GM18502 (cell line): Measurements from ENCODE around the gene NDE1.

Experiments used
- ATAC-seq: cut with Tn5 transposase; IDR thresholded peaks from one replicate; pipeline ENCODE4 v1.9.1; 2021; ENCODE audit warnings: mild to moderate bottlenecking; ENCODE audit not compliant: unreplicated experiment, poor library complexity

NDE1 gene

DNA sequence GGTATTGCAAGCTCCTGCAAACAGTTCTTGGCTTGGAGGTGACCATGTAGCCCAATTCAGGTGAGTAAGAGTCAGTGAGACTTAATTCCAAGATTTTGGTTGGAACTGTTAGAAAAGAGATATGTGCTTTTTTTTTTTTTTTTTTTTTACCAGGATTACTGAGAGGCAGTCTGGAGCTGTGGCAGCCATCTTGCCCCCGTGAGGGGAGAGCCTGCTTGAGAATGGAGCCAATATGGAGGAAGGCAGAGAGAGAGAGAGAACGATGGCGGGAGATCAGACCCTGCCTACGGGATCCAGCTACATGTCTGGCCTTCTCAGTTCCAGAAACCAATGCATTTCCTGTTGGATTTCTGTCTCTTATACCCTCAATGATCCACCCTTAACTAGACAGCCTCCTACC is 109.0 kb downstream of the NDE1 start:
- ATAC-seq = no peak

- no peak for ATAC-seq
Measured at GRCh38 chr16:15760129-15760528, 110.1 kb downstream of the NDE1 start.

- ATAC-seq = no peak
Measured at GRCh38 chr16:15764112-15764511, 114.1 kb downstream of the NDE1 start.

DNA sequence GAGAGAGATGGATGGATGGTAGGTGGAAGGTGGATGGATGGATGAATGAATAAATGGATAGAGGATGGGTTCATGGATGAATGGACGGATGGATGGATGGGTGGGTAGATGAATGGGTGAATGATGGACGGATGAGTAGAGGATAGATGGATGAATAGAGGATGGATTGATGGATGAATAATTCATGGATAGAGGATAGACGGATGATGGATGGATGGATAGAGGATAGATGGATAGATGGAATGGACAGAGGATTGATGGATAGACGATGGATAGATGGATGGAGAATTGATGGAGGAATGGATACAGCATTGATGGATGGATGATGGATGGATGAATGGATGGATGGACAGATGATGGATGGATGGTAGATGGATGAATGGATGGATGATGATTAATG is 115.1 kb downstream of the NDE1 start:
- ATAC-seq = no peak

DNA sequence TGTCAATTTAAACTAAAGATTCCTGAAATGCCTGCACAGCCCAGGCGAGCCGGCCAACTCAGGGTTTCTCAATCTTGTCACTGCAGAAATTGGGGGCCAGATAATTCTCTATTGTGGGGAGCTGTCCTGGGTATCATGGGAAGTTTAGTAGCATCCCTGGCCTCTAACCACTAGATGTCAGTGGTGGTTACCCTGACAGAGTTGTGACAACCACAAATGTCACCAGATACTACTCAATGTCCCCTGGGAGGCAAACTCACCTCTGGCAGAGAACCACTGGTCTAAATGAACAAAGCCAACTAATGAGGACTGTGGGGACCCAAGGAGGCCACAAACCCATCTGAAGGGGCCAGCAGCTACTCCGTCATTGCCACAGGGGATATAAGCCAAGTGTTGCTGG is 115.8 kb downstream of the NDE1 start:
- peak; percentile 65 for ATAC-seq

DNA sequence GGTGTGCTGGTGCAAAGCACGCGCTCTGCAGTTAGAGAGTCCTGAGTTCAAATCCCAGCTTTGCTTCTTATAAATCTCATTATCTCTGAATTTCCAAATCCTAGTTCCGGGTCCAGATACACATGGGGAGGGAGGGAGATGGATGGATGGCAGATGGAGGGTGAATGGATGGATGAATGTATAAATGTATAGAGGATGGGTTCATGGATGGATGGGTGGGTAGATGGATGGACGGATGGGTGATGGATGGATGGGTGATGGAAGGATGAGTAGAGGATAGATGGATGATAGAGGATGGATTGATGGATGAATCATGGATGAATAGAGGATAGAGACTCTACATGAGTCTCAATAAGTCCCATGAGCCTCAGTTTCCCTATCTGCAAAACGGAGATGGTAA is 116.9 kb downstream of the NDE1 start:
- no peak for ATAC-seq

DNA sequence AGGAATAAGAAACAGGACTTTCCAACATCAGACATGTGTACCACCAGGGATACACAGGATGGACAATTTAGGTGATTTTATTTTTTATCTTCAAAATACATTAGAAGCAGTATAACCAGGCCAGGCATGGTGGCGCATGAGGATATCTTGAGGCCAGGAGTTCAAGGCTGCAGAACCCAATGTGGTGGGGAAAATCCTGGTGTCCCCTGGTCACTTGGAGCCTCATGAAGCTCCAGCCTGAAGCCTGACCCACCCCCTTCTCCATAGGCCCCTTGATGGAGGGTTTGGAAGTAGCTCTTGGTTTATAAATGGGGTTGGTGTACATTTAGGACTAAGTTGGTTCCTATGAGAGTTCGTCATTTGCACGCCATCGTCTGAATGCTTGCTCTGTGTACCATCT is 118.2 kb downstream of the NDE1 start:
- ATAC-seq = no peak

DNA sequence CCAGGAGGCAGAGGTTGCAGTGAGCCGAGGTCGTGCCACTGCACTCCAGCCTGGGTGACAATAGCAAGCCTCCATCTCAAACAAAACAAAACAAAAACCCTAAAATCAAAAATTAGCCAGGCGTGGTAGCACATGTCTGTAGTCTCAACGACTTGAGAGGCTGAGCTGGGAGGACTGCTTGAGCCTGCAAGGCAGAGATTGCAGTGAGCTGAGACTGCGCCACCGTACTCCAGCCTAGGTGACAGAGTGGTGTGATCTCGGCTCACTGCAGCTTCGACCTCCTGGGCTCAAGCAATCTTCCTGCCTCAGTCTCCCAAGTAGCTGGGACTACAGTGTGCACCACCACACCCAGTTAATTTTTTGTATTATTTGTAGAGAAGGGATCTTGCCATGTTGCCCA is 119.2 kb downstream of the NDE1 start:
- ATAC-seq = no peak

DNA sequence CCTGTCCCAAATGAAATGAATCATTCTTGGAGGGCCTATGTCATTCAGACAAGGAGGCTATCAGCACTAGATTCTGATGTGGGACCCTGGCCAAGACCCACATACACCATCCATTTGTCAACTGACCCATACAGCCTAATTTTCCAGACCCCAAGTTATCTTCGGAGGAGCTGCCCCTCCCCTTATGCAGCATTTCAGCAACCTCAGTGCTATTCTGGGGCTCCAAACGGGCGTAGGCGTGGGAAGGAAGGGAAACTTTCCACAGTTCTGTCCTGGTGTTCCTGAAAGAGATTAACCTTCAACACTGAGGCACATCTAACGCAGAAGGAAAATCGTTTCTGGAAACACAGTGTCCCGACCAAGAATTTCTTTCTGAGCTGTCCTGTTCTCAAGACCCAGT is 120.1 kb downstream of the NDE1 start:
- ATAC-seq = no peak

GRCh38 chr16:15770512-15770911 is 120.5 kb downstream of the NDE1 start:
- no peak for ATAC-seq

GRCh38 chr16:15771694-15772093 is 121.6 kb downstream of the NDE1 start:
- ATAC-seq = no peak

- no peak for ATAC-seq
Measured at GRCh38 chr16:15772579-15773293, 122.7 kb downstream of the NDE1 start.

DNA sequence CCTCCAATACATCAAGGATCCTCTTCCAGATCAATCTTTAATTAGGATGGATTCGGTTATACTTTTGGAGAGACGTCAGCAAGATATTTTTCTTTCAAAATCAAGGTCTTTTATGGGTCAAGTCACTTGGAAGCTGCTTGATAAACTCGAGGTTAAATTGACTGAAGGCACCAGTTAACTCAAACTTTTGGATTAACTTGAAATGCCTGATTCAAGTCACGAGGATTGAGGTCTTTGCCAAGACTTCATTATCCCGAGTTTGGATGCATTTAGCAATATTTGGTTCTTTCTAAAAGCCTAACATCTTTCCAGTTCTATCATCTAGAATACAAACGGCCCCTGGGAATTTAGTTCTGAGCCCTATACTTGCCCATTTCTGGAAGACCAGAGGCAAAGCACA is 123.9 kb downstream of the NDE1 start:
- no peak for ATAC-seq

- no peak for ATAC-seq
Measured at GRCh38 chr16:15775209-15775608, 125.2 kb downstream of the NDE1 start.

DNA sequence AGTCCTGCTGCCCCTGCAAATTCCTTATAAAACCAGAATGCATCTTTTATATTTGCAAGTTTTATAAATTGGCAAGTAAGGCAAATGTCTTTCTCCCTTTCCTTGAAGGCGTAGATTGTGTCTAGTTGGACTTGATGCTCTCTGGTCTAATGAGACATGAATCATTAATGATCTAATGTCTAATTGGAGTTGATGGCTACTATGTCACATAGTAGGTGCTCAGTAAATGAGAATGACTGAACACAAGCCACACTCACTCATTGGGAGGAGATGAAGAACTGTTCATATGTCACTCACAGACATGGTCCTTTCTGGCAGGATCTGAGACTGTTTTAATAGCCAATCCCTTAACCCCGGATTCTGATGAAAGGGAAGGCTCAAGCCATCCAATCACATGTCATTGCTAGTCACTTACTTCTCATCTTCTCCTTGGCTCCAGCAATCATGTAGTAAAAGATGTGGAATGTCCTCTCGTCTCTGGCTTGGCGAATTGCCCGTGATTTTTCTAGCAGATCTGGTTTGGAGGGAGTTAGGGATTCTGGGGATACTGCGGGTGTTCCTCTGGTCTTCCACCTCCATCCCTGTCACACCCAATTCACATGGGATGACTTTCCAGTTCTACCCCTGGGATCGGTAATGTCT is 125.7 kb downstream of the NDE1 start:
- no peak for ATAC-seq
